Right lobe of liver (tissue), 4 donors: ENCODE measurements around the gene SPAST.
"Not testable (repeated sequence)": the region's sequence is repeated elsewhere in the genome, so short reads cannot be mapped to it uniquely, and the experiment has no call there.

Source experiments
- CTCF ChIP-seq, 4 donors: fragments of 200-600 bp in 3 of 4; fragments of 450-650 bp in 1 of 4; IDR thresholded peaks; one replicate each; pipeline versions ENCODE4 v1.5.1 to v1.8.0; 2016 to 2022; ENCODE audit warnings: antibody characterized with exemption in 4 of 4, mild to moderate bottlenecking in 2 of 4
- POLR2A ChIP-seq: fragments of 450-650 bp; IDR thresholded peaks from one replicate; pipeline ENCODE4 v1.6.1; 2017; ENCODE audit warnings: antibody characterized with exemption, mild to moderate bottlenecking
- donor health status: DM: no; HTN: no; CAD: no.
- donor health status: DM: no; HTN: no; CAD: no.
- donor health status: DM: no; HTN: yes; CAD: no.

- TF ChIP-seq CTCF (IDR thresholded peaks at IDR 0.05); POLR2A: not testable (repeated sequence)
These were observed 44.4 kb upstream of the SPAST start for GRCh38 chr2:32018789-32019482.
